Tibial nerve (tissue), 4 donors: ENCODE data around the gene TNRC6A. TPM values are rescaled to one million over a fixed set of nuclear protein-coding genes. Genes with fewer than 3 reads are reported as not detected.
"Not testable (repeated sequence)": the region's sequence is repeated elsewhere in the genome, so short reads cannot be mapped to it uniquely, and the experiment has no call there.

Experiments used
- DNase-seq, 2 donors: peaks; one replicate each; pipeline ENCODE4 v3.0.0-alpha.2; 2019; ENCODE audit warnings: low spot score in 2 of 2
- H3K27ac ChIP-seq, 4 donors: fragments of 200-600 bp; sonication (generic) in 3 of 4; one replicate each; pipeline ENCODE4 v1.5.1; 2017 to 2019; ENCODE audit warnings: mild to moderate bottlenecking in 1 of 4
- H3K27me3 ChIP-seq, 2 donors: fragments of 200-600 bp; sonication (generic) in 1 of 2; one replicate each; pipeline versions ENCODE4 v1.5.1 to v1.6.0; 2017 to 2019
- H3K36me3 ChIP-seq, 3 donors: fragments of 200-600 bp; sonication (generic); one replicate each; pipeline ENCODE4 v1.5.1; 2018 to 2019
- H3K4me1 ChIP-seq, 4 donors: fragments of 200-600 bp; sonication (generic) in 3 of 4; one replicate each; pipeline ENCODE4 v1.5.1; 2017 to 2019
- H3K4me3 ChIP-seq, 4 donors: fragments of 200-600 bp; sonication (generic) in 3 of 4; one replicate each; pipeline ENCODE4 v1.5.1; 2017 to 2019; ENCODE audit warnings: mild to moderate bottlenecking in 1 of 4, moderate library complexity in 1 of 4
- H3K9me3 ChIP-seq, 4 donors: fragments of 200-600 bp; sonication (generic) in 3 of 4; one replicate each; pipeline ENCODE4 v1.5.1; 2017 to 2019
- EP300 ChIP-seq, 2 donors: sonication (generic); formaldehyde crosslinking; IDR thresholded peaks; one replicate each; pipeline ENCODE4 v1.6.1; 2017; ENCODE audit warnings: antibody characterized with exemption in 2 of 2, mild to moderate bottlenecking in 1 of 2
- POLR2A ChIP-seq, 2 donors: fragments of 450-650 bp; IDR thresholded peaks; one replicate each; pipeline ENCODE4 v1.6.1; 2017; ENCODE audit warnings: antibody characterized with exemption in 2 of 2, mild to moderate bottlenecking in 2 of 2, moderate library complexity in 2 of 2
- WGBS, 2 donors: methylation state at CpG; one replicate each; pipeline ENCODE4 v1.1.5; 2018; 5-methylcytosine and 5-hydroxymethylcytosine counted together
- total RNA-seq, 4 donors: library from RNA; depleted of rRNA; stranded (reverse); fragments of >200 nt; gene quantifications; one replicate each; pipeline ENCODE4 v1.1.0, GENCODE V29; 2016
- TF ChIP-seq, protein P1 (sequence below), 5 experiments: fragments of 200-600 bp in 3 of 5; fragments of 450-650 bp in 2 of 5; sonication (generic) in 3 of 5; IDR thresholded peaks; one replicate each; pipeline ENCODE4 v1.5.1; 2016 to 2019; ENCODE audit warnings: antibody characterized with exemption in 5 of 5, mild to moderate bottlenecking in 3 of 5, moderate library complexity in 2 of 5

The TNRC6A gene
- total RNA-seq, 4 donors from 2014 or later: 47.7 to 74.5 (median 59.6) TPM

DNA sequence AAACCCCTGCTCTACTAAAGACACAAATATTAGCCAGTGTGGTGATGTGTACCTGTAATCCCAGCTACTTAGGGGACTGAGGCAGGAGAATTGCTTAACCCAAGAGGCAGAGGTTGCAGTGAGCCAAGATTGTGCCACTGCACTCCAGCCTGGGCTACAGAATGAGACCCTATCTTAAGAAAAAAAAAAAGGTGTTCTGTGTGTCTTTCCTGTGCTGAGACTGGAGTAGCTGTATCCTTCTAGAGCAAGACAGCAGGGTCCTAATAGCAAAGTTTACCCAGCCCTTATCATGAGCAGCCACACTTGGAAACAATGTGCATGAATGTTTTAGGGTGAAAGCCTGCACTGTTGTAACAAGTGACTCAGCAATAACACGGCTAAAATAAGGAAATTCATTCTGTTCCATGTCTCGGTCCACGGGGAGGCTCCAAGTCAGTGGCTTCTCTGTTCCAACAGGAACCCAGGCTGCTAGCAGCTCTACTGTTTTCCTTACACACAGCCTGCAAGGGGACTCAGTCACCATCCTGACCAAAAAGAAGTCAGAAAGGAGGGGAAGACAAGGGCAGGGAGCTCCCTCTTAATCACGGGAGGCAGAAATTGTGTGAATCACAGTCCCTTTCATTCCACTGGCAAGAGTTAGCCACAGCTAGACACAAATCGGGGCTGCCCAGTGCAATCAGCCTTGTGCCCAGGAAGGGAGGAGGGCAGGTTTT lies 109.3 kb downstream of the TNRC6A start:
- 7 to 8% methylated on average over 5 of the region's 5 CpGs for WGBS, 2 donors
- peaks cover 0 to 16% (median 0%) of the 10 kb centered on the region in 4 donors for H3K4me1 ChIP-seq
- no peaks in the 10 kb centered on the region for H3K27me3 ChIP-seq
- TF ChIP-seq, protein P1, sequence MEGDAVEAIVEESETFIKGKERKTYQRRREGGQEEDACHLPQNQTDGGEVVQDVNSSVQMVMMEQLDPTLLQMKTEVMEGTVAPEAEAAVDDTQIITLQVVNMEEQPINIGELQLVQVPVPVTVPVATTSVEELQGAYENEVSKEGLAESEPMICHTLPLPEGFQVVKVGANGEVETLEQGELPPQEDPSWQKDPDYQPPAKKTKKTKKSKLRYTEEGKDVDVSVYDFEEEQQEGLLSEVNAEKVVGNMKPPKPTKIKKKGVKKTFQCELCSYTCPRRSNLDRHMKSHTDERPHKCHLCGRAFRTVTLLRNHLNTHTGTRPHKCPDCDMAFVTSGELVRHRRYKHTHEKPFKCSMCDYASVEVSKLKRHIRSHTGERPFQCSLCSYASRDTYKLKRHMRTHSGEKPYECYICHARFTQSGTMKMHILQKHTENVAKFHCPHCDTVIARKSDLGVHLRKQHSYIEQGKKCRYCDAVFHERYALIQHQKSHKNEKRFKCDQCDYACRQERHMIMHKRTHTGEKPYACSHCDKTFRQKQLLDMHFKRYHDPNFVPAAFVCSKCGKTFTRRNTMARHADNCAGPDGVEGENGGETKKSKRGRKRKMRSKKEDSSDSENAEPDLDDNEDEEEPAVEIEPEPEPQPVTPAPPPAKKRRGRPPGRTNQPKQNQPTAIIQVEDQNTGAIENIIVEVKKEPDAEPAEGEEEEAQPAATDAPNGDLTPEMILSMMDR (IDR thresholded peaks at IDR 0.05): no peak
- peak in 1 of 2 donors; percentile 56 for TF ChIP-seq EP300 (IDR thresholded peaks at IDR 0.05)
- peak overlapping the region in 3 of 4 donors; percentile 0 to 45 (median 34) for H3K27ac ChIP-seq
- DNase-seq: peak in 1 of 2 donors; percentile 39
- no peak overlapping the region for H3K4me3 ChIP-seq
- H3K9me3 ChIP-seq: peaks cover 0 to 3% (median 0%) of the 10 kb centered on the region in 4 donors
- H3K36me3 ChIP-seq: peaks cover 0 to 4% (median 0%) of the 10 kb centered on the region in 3 donors

DNA sequence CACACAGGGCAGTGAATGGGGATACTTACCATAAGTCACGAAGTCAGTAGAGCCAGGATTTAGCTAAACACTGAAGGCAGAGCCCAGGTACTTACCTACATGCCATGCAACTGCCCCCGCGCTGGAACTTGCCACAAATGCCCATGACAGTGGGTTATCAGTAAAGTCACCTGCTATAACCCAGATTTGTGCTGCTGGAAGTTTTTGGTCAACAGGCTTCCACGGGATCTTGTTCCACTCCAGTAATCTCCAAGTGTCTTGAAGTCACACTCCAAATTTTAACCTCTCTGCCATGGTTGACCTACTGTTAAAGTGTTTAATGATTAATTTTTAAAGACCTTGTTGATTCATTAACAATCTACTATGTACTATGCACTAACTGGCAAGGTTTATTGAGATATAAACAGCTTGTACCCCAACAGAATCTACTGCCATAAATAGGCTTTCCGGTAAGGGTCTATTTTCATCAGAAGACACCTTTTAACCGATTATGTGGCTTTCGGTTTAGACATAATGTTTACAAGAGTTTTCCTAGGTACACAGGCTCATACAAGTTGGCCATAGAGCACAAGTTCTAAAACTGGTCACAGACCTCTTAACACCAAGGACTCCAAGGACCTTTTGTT lies 110.0 kb downstream of the TNRC6A start:
- WGBS, 2 donors: 82 to 88% methylated on average over 7 of the region's 7 CpGs
- H3K36me3 ChIP-seq: peaks cover 0 to under 1% (median 0%) of the 10 kb centered on the region in 3 donors
- H3K4me1 ChIP-seq: peaks cover 0 to 16% (median 0%) of the 10 kb centered on the region in 4 donors
- peaks cover 0 to 3% (median 0%) of the 10 kb centered on the region in 4 donors for H3K9me3 ChIP-seq
- no peaks in the 10 kb centered on the region for H3K27me3 ChIP-seq
- TF ChIP-seq, protein P1 (IDR thresholded peaks at IDR 0.05): no peak
- TF ChIP-seq EP300 (IDR thresholded peaks at IDR 0.05) (no peak), POLR2A (IDR thresholded peaks at IDR 0.05) (no peak)
- DNase-seq: no peak
- H3K27ac ChIP-seq: peak overlapping the region in 3 of 4 donors; percentile 0 to 45 (median 34)
- no peak overlapping the region for H3K4me3 ChIP-seq

DNA sequence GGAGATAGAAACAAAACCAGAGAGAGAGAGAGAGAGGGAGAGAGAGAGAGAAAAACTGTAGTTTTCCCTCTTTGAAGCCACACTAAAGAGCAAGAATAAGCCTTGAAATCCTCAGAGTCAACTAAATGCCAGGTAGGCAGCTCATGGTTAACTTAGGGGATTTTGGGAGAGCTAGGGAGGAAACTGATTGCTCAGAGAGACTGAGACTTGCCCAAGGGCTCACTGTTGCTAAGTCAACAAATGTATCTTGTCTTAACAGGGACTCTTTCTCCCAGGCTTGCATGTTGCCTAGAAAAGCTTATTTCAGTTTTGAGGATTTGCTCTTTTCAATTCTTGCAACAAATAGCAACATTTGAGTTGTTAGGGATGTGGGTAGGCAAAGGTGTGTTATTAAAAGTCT lies 111.8 kb downstream of the TNRC6A start:
- Histone ChIP-seq H3K9me3 (peaks cover 0 to 3% (median 0%) of the 10 kb centered on the region in 4 donors), H3K27ac (no peak overlapping the region), H3K4me3 (no peak overlapping the region), H3K4me1 (peaks cover 0 to 16% (median 0%) of the 10 kb centered on the region in 4 donors), H3K27me3 (no peaks in the 10 kb centered on the region), H3K36me3 (no peaks in the 10 kb centered on the region)
- TF ChIP-seq POLR2A (IDR thresholded peaks at IDR 0.05) (no peak), EP300 (IDR thresholded peaks at IDR 0.05) (no peak)
- TF ChIP-seq, protein P1 (IDR thresholded peaks at IDR 0.05): no peak
- no peak for DNase-seq

DNA sequence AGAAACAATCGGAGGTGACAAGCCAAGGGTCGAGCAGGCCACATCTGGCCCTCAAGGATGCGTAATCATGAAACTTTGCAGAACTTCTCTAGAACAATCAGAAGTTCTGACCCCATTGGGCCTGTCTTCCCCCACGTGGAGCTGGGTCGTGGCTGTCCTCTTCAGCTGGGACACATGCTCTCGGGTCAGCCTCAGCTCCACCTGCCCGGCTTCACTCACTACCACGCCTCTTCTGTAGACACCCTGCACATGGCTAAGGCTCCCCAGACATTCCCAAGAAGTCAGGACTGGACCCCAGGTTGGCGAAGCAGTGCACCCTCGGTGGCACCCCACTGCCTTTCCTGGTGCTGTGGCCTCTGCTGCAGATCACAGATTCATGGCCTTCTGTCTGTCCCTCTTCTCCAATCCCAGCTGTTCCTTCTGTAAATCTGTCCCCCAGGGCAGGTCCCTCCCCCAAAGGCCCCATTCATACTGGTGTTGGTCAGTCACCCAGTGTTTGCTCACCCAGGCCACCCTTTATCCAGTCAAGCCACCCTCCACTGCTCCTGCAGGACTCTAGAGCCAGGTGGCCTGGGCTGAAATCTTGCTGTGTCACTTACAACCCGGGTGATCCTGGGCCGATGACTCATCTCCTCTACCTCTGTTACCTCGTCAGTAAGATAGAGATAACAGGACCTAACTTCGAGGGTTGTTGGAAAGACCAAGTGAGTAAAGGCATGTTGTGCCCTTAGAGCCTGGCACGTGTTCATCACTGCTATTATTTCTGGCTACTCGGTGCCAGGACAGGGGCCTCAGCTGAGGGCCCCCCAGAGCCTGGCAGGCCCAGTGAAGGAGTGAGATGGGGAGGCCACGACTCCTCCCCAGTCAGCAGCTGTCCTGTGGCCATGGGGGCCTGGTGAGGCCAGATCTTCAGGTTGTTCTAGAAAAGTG lies 114.9 kb downstream of the TNRC6A start:
- H3K9me3 ChIP-seq: no peaks in the 10 kb centered on the region
- TF ChIP-seq POLR2A (IDR thresholded peaks at IDR 0.05): no peak
- TF ChIP-seq, protein P1 (IDR thresholded peaks at IDR 0.05): no peak
- no peak for TF ChIP-seq EP300 (IDR thresholded peaks at IDR 0.05)
- no peak overlapping the region for H3K4me3 ChIP-seq
- H3K4me1 ChIP-seq: peaks cover 0 to 2% (median 0%) of the 10 kb centered on the region in 4 donors
- H3K36me3 ChIP-seq: no peaks in the 10 kb centered on the region
- 85 to 88% methylated on average over 17 of the region's 17 CpGs for WGBS, 2 donors
- no peak overlapping the region for H3K27ac ChIP-seq
- no peaks in the 10 kb centered on the region for H3K27me3 ChIP-seq
- no peak for DNase-seq

DNA sequence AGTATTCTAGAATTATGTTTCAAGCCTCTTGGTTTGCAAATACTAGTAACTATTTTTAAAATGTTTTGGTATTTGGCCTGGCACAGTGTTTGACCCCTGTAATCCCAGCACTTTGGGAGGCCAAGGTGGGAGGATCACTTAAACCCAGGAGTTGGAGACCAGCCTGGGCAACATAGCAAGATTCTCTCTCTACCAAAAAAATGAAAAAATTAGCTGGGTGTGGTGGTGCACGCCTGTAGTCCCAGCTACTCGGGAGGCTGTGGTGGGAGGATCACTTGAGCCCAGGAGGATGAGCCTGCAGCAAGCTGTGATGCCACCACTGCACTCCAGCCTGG lies 115.5 kb downstream of the TNRC6A start:
- WGBS, 2 donors: 91 to 95% methylated on average over 2 of the region's 2 CpGs
- not testable (repeated sequence) for H3K27ac ChIP-seq, H3K4me3 ChIP-seq, H3K9me3 ChIP-seq, H3K27me3 ChIP-seq, H3K4me1 ChIP-seq, H3K36me3 ChIP-seq, DNase-seq
